Ascending aorta (tissue), 2 donors: ENCODE measurements around the gene VWA8. TPM values are rescaled to one million over a fixed set of nuclear protein-coding genes. Genes with fewer than 3 reads are reported as not detected.
"Not testable (repeated sequence)": the region's sequence is repeated elsewhere in the genome, so short reads cannot be mapped to it uniquely, and the experiment has no call there.

Experiments used
- DNase-seq, 2 donors: peaks; one replicate each; pipeline ENCODE4 v3.0.0-alpha.2; 2019; ENCODE audit warnings: low spot score in 2 of 2
- H3K27ac ChIP-seq, 2 donors: fragments of 200-600 bp; sonication (generic); one replicate each; pipeline ENCODE4 v1.5.1; 2016 to 2017; ENCODE audit warnings: mild to moderate bottlenecking in 1 of 2
- H3K27me3 ChIP-seq: fragments of 200-600 bp; sonication (generic); one replicate; pipeline ENCODE4 v1.5.1; 2017
- H3K36me3 ChIP-seq, 2 donors: fragments of 200-600 bp; sonication (generic); one replicate each; pipeline ENCODE4 v1.5.1; 2016
- H3K4me1 ChIP-seq, 2 donors: fragments of 200-600 bp; sonication (generic); one replicate each; pipeline ENCODE4 v1.5.1; 2016 to 2017; ENCODE audit warnings: mild to moderate bottlenecking in 1 of 2
- H3K4me3 ChIP-seq, 2 donors: fragments of 200-600 bp; sonication (generic); one replicate each; pipeline ENCODE4 v1.5.1; 2016 to 2017; ENCODE audit warnings: mild to moderate bottlenecking in 1 of 2
- H3K9me3 ChIP-seq, 2 donors: fragments of 200-600 bp; sonication (generic); one replicate each; pipeline ENCODE4 v1.5.1; 2016
- intact Hi-C: fragments of 100-400 bp; cut with DNase I; formaldehyde crosslinking; loops from one replicate; pipeline ENCODE4 v1.15.1; 2023
- total RNA-seq: library from RNA; depleted of rRNA; stranded (reverse); fragments of >200 nt; gene quantifications from one replicate; pipeline ENCODE4 v1.1.0, GENCODE V29; 2016
- TF ChIP-seq, protein P1 (sequence below), 3 experiments: fragments of 200-600 bp in 2 of 3; fragments of 450-650 bp in 1 of 3; sonication (generic) in 2 of 3; IDR thresholded peaks; one replicate each; pipeline ENCODE4 v1.5.1; 2016 to 2019; ENCODE audit warnings: antibody characterized with exemption in 3 of 3, mild to moderate bottlenecking in 1 of 3, moderate library complexity in 1 of 3

VWA8 gene
- total RNA-seq, 1 donor from 2014 or later: 10.4 TPM

- H3K27me3 ChIP-seq: no peaks in the 10 kb centered on the region
- peaks cover 0 to 5% of the 10 kb centered on the region in 2 donors for H3K36me3 ChIP-seq
- H3K9me3 ChIP-seq: no peaks in the 10 kb centered on the region
These were observed 65.4 kb downstream of the VWA8 start for GRCh38 chr13:41895478-41895877.

DNA sequence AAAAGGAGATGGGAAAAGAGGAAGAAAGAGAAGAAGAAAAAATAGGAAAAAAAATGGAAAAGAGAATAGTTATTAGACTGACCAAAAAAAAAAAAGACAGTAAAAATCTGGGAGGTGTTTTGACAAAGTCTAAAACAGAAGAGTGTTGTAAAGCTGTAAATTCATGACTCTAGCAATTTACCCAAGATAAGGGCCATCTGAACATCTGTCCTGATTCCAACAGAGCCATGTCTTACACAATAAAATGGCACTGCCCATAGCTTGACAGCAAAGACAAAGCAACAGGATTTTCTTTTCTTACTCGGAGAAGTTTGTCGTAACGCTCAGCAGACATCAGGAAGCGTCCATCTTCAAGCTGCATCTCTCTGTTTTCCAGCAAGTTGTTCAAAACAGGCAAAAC, 69.8 kb downstream of the VWA8 start:
- TF ChIP-seq, protein P1, sequence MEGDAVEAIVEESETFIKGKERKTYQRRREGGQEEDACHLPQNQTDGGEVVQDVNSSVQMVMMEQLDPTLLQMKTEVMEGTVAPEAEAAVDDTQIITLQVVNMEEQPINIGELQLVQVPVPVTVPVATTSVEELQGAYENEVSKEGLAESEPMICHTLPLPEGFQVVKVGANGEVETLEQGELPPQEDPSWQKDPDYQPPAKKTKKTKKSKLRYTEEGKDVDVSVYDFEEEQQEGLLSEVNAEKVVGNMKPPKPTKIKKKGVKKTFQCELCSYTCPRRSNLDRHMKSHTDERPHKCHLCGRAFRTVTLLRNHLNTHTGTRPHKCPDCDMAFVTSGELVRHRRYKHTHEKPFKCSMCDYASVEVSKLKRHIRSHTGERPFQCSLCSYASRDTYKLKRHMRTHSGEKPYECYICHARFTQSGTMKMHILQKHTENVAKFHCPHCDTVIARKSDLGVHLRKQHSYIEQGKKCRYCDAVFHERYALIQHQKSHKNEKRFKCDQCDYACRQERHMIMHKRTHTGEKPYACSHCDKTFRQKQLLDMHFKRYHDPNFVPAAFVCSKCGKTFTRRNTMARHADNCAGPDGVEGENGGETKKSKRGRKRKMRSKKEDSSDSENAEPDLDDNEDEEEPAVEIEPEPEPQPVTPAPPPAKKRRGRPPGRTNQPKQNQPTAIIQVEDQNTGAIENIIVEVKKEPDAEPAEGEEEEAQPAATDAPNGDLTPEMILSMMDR (IDR thresholded peaks at IDR 0.05): no peak
- intact Hi-C loops: no loop called here
- no peak for DNase-seq
- Histone ChIP-seq H3K4me3 (no peak overlapping the region), H3K36me3 (peaks cover 0 to 10% of the 10 kb centered on the region in 2 donors), H3K4me1 (no peaks in the 10 kb centered on the region), H3K9me3 (no peaks in the 10 kb centered on the region), H3K27me3 (no peaks in the 10 kb centered on the region), H3K27ac (no peak overlapping the region)

More at GRCh38 chr13:41895478-41895877, 65.4 kb downstream of the VWA8 start:
- DNase-seq: no peak
- Histone ChIP-seq H3K4me3 (no peak overlapping the region), H3K27ac (no peak overlapping the region), H3K4me1 (no peaks in the 10 kb centered on the region)
- intact Hi-C loops: no loop called here
- TF ChIP-seq, protein P1 (IDR thresholded peaks at IDR 0.05): no peak

- H3K9me3 ChIP-seq: no peaks in the 10 kb centered on the region
- H3K4me3 ChIP-seq: no peak overlapping the region
- TF ChIP-seq, protein P1 (IDR thresholded peaks at IDR 0.05): no peak
- no peak for DNase-seq
- H3K36me3 ChIP-seq: peaks cover 13 to 31% of the 10 kb centered on the region in 2 donors
- H3K27ac ChIP-seq: no peak overlapping the region
- H3K27me3 ChIP-seq: no peaks in the 10 kb centered on the region
- intact Hi-C loops: no loop called here
- H3K4me1 ChIP-seq: no peaks in the 10 kb centered on the region
These were observed 77.8 kb downstream of the VWA8 start for GRCh38 chr13:41883147-41883546.

DNA sequence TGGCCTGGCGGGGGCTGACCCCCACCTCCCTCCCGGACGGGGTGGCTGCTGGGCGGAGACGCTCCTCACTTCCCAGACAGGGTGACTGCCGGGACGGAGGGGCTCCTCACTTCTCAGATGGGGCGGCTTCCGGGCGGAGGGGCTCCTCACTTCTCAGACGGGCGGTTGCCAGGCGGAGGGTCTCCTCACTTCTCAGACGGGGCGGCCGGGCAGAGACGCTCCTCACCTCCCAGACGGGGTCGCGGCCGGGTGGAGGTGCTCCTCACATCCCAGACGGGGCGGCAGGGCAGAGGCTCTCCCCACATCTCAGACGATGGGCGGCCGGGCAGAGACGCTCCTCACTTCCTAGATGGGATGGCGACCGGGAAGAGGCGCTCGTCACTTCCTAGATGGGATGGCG, 79.0 kb downstream of the VWA8 start:
- intact Hi-C loops: not testable (repeated sequence)

DNA sequence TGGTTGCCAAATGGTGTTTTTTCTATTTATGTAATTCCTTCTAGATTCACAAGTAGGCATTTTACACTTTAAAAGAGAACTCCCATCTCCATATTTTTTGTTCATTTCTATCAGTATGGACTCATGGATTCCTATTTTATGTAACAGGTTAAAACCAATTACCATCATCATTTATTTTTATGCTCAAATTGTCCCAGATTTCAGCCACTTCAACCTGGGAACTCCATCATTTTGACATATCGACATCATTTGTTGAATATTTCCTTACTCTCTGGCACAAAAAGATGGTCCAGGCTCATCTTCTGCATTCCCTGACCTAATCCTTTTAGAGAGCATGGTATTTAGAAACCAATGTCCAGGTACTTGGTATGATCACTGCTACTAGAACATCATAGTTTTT, 79.9 kb downstream of the VWA8 start:
- TF ChIP-seq, protein P1 (IDR thresholded peaks at IDR 0.05): no peak
- no peak overlapping the region for H3K27ac ChIP-seq
- H3K27me3 ChIP-seq: no peaks in the 10 kb centered on the region
- no peak for DNase-seq
- intact Hi-C loops: no loop called here
- H3K4me1 ChIP-seq: no peaks in the 10 kb centered on the region
- no peak overlapping the region for H3K4me3 ChIP-seq
- H3K36me3 ChIP-seq: peaks cover 13 to 31% of the 10 kb centered on the region in 2 donors
- H3K9me3 ChIP-seq: no peaks in the 10 kb centered on the region

More for the DNA sequence above, 79.0 kb downstream of the VWA8 start:
- H3K9me3 ChIP-seq, DNase-seq, H3K27me3 ChIP-seq, H3K27ac ChIP-seq, H3K4me1 ChIP-seq, H3K4me3 ChIP-seq: not testable (repeated sequence)
- H3K36me3 ChIP-seq: peaks cover 13 to 31% of the 10 kb centered on the region in 2 donors

GRCh38 chr13:41864658-41865057, 96.3 kb downstream of the VWA8 start:
- Histone ChIP-seq H3K27ac (no peak overlapping the region), H3K27me3 (no peaks in the 10 kb centered on the region), H3K4me3 (no peak overlapping the region), H3K9me3 (no peaks in the 10 kb centered on the region), H3K4me1 (no peaks in the 10 kb centered on the region), H3K36me3 (peaks cover 0 to 5% of the 10 kb centered on the region in 2 donors)
- TF ChIP-seq, protein P1 (IDR thresholded peaks at IDR 0.05): no peak
- intact Hi-C loops: no loop called here
- DNase-seq: no peak

DNA sequence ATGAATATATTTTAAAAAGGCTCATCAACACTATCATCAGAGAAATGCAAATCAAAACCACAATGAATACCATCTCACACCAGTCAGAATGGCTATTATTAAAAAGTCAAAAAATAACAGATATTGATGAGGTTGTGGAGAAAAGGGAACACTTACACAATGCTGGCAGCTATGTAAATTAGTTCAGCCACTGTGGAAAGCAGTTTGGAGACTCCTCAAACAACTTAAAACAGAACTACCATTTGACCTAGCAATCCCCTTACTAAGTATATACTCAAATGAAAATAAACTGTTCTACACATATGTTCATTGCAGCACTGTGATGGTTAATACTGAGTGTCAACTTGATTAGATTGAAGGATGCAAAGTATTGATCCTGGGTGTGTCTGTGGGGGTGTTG, 98.2 kb downstream of the VWA8 start:
- H3K4me1 ChIP-seq, H3K36me3 ChIP-seq, H3K27ac ChIP-seq, intact Hi-C loops, H3K9me3 ChIP-seq, DNase-seq, H3K27me3 ChIP-seq, H3K4me3 ChIP-seq: not testable (repeated sequence)
